ENCODE data around the gene URB2. TPM values are rescaled to one million over a fixed set of nuclear protein-coding genes. Genes with fewer than 3 reads are reported as not detected.

URB2 gene
- total RNA-seq, 1 experiment from 2014 or later: 20.4 TPM

DNA sequence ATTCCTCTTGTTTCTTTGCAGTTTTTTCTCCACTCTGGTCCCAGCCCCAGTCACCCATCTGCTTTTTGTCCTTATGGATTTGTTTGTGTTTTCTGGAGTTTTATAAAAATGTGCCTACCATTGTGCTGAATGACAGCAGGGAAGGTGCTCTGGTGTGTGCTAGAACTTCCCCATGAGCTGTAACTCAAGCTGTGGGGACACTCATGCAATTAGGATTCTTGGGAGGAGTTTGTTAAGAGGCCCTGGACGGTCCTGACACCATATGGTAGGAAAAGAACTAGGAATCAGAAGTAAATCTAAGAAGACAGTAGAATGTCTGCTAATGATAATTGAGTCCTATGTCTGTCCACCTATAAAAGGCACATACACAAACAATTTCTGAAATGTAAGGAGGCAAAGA, 27.4 kb downstream of the URB2 start:
- Histone ChIP-seq H4K20me1 (ENCODE audit: insufficient read depth) (no peaks in the 10 kb centered on the region), H3K27ac (ENCODE audit: low read depth, low read length) (no peak overlapping the region), H3K27me3 (ENCODE audit: insufficient read depth, low read length) (no peaks in the 10 kb centered on the region), H3K9me3 (ENCODE audit: control insufficient read depth in 1 of 2, insufficient read depth in 1 of 2, low read depth in 1 of 2, low read length in 2 of 2) (no peaks in the 10 kb centered on the region), H3K9me2 (ENCODE audit: insufficient read depth) (no peaks in the 10 kb centered on the region), H3K9ac (ENCODE audit: low read length) (no peak overlapping the region), H3K79me2 (ENCODE audit: insufficient read depth, low read length) (peaks cover 14% of the 10 kb centered on the region; the same call in 1 of the 2 replicates), H3K36me3 (ENCODE audit: control insufficient read depth in 1 of 2, insufficient read depth in 2 of 2, low read length in 2 of 2) (peaks cover 27 to 48% of the 10 kb centered on the region in 2 experiments), H3K4me2 (ENCODE audit: low read length) (no peak overlapping the region), H3K4me3 (replicated peaks in 1 of 2; ENCODE audit: low read depth in 1 of 2, low read length in 2 of 2) (no peak overlapping the region), H3K4me1 (ENCODE audit: control insufficient read depth in 1 of 2, insufficient read depth in 2 of 2, low read length in 2 of 2) (no peaks in the 10 kb centered on the region), H2AFZ (ENCODE audit: low read depth, low read length, poor library complexity, severe bottlenecking) (no peak overlapping the region)
- ChIA-PET RAD21 (ENCODE audit: low non-redundant PET in 1 of 2, low total read pairs in 2 of 2, uncharacterized antibody in 2 of 2, unreplicated experiment in 2 of 2) (no interaction called here), CTCF (no interaction called here), POLR2A (no interaction called here)
- TF ChIP-seq SRF (IDR thresholded peaks at IDR 0.05; ENCODE audit: low read depth): no peak
- ATAC-seq: no peak
- BruUV-seq (replicated peaks): no TSS peak
- intact Hi-C loops (cut with micrococcal nuclease): no loop called here
- DNase-seq (ENCODE audit: low read depth, low spot score): no peak

DNA sequence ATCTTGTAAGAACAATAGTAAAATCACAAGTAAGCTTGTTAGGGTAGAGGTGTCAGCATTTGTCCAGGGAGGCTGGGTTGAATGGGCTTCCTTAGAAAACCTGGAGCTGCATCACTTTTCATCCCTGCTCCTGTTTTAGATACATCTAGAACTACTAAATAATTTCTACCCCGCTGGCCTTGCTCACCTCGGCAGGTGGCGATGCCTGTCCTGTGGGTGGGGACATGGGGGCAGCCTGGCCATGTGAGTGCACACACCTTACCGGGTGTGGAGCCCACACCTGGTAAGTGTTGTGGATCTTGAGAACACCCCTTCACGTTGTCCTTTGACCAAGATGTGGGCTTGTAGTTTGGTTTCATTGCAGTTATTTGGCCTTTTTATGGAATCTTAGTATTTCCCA, 29.7 kb downstream of the URB2 start:
- H3K27ac ChIP-seq (ENCODE audit: low read depth, low read length): no peak overlapping the region
- H2AFZ ChIP-seq (ENCODE audit: low read depth, low read length, poor library complexity, severe bottlenecking): no peak overlapping the region
- DNase-seq (ENCODE audit: low read depth, low spot score): no peak
- RAD21 ChIA-PET (ENCODE audit: low non-redundant PET in 1 of 2, low total read pairs in 2 of 2, uncharacterized antibody in 2 of 2, unreplicated experiment in 2 of 2): no interaction called here
- H3K36me3 ChIP-seq (ENCODE audit: control insufficient read depth in 1 of 2, insufficient read depth in 2 of 2, low read length in 2 of 2): peaks cover 29 to 34% of the 10 kb centered on the region in 2 experiments; a peak in 3 of 4 replicates
- no peak for TF ChIP-seq SRF (IDR thresholded peaks at IDR 0.05; ENCODE audit: low read depth)
- TF ChIP-seq EZH2 (IDR thresholded peaks at IDR 0.05): no peak
- CTCF ChIA-PET: no interaction called here
- peaks cover 1% of the 10 kb centered on the region for H4K20me1 ChIP-seq (ENCODE audit: insufficient read depth)
- POLR2A ChIA-PET: no interaction called here
- H3K4me1 ChIP-seq (ENCODE audit: control insufficient read depth in 1 of 2, insufficient read depth in 2 of 2, low read length in 2 of 2): no peaks in the 10 kb centered on the region
- ATAC-seq: no peak
- H3K4me3 ChIP-seq (replicated peaks in 1 of 2; ENCODE audit: low read depth in 1 of 2, low read length in 2 of 2): no peak overlapping the region
- intact Hi-C loops (cut with micrococcal nuclease): no loop called here
- H3K79me2 ChIP-seq (ENCODE audit: insufficient read depth, low read length): peaks cover 8% of the 10 kb centered on the region; the same call in 1 of the 2 replicates
- H3K27me3 ChIP-seq (ENCODE audit: insufficient read depth, low read length): no peaks in the 10 kb centered on the region
- H3K9me3 ChIP-seq (ENCODE audit: control insufficient read depth in 1 of 2, insufficient read depth in 1 of 2, low read depth in 1 of 2, low read length in 2 of 2): no peaks in the 10 kb centered on the region
- no peak overlapping the region for H3K9ac ChIP-seq (ENCODE audit: low read length)
- BruUV-seq (replicated peaks): no TSS peak
- no peaks in the 10 kb centered on the region for H3K9me2 ChIP-seq (ENCODE audit: insufficient read depth)
- no peak overlapping the region for H3K4me2 ChIP-seq (ENCODE audit: low read length)
